Measurements from ENCODE around the gene TBL1Y.
"Not testable (repeated sequence)": the region's sequence is repeated elsewhere in the genome, so short reads cannot be mapped to it uniquely, and the experiment has no call there.

The TBL1Y gene

DNA sequence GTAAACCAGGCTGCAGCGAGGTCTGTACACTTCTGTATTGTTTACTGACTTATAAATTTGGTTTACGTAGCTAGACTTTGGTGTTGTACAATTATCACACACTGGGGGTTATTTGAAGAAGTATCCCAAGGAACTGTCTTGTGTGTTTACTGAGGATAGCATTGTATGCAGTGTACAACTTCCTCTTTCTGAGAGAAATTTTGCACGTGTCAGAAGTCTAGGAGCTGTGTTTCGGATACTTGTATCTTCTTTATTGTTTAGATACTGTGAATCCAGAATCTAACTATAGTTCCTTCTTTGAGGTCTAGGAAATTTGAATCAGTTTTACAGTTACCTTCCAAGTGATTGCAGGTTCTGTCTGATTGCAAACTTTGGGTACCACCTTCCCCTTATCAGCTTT, 64.5 kb downstream of the TBL1Y start:
- no peak for DNase-seq (ENCODE audit: low read depth)

DNA sequence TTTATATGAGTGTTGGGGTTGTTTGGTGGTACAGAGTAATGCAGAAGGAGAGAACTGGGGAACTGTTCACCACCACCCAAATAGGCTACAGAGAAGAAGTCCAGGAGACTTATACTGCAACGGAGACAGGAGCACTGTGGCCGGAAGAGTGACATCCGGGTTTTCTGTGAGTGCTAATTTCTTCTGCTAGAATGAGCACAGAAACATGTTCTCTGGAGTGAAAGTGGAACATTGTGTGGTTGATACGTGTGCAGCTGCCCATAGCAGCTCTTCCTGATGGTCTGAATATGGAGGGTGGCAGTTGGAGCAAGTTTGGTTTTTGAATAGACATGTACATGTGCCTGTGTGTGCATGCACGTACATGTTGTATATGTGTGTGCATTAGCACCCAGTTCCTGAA, 67.3 kb downstream of the TBL1Y start:
- no peak for DNase-seq (ENCODE audit: low read depth)

DNA sequence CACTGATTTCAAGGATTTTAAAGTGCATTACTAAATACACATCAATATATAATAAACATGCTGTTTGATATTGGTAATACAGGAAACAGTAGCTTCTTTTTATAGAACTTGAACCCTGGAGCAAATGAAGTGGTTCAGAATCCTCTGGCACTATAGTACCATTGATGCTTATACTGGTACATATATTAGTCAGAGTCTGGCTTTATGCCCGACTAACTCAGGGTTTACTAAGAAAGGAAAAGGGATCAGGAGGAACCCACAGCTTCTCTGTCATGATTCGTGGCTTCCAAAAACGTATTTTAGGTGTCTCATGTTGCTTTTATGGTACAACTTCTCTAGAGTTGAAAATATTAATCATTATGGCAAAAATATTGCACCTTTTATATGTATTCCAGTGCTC, 72.7 kb downstream of the TBL1Y start:
- DNase-seq (ENCODE audit: low read depth) = no peak

DNA sequence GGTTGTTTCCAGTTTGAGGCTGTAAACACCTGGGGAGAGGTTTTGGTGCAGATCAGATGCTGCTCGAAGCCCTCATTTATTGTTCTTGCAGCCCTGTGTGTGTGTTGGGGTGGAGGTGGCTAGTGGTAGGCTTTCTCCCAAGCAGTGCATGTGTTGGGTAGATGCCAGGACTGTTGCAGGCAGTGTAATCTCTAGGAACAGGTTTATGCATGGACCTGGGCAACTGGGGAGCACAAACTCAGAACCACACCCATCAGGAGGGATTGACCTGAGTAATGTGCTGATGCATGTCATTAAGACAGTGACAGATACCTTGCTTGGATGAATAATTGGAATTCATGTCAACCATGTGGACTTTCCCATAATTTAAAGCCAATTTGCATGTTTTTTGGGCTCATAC, 77.3 kb downstream of the TBL1Y start:
- no peak for DNase-seq (ENCODE audit: low read depth)

DNA sequence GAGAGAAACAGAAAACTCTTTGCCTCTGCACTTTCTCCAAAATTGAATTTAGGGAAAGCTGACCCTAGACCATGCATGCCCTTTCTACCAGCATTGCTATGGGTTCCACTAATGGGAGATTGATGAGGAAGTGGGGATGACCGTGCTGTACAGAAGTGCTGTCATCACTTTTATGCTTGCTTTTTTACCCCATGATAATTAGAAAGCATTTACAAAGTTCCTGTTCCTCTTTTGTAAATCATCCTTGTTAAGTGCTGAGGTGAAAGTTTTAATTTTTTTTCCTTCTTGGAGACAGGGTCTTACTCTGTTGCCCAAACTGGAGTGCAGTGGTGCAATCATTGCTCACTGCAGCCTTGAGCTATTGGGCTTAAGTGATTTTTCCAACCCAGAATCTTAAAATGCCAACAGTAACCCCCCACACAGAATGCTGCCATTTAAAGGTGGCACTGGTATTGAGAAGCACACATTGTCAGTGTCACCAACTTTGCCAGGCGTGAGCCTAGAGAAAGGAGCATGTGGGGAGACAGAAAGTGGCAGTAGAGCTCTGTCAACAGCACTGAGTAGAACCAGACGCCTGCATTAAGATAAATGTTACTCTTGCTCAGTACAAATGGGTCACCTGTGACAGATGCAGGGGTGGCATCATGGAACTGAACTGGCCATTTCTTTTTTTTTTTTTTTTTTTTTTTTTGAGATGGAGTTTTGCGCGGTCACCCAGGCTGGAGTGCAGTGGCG, 79.6 kb downstream of the TBL1Y start:
- DNase-seq (ENCODE audit: low read depth) = no peak

DNA sequence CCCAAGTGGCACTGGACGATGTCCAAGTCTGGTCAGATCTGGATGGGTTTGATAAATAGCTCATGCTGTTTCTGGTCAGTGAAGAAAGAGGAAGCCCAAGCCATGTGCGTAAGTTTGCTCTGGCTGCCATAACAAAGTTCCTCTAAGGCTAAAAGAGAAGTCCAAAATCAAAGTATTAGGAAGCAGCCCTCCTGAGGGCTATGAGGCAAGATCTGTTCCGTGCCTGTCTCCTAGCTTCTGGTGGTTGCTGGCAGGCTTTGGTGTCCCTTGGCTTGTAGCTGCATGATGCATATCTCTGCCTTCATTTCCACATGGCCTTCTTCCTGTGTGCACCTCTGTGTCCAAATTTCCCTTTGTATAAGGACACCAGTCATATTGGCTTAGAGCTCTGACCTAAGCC, 81.5 kb downstream of the TBL1Y start:
- DNase-seq (ENCODE audit: low read depth) = no peak

DNA sequence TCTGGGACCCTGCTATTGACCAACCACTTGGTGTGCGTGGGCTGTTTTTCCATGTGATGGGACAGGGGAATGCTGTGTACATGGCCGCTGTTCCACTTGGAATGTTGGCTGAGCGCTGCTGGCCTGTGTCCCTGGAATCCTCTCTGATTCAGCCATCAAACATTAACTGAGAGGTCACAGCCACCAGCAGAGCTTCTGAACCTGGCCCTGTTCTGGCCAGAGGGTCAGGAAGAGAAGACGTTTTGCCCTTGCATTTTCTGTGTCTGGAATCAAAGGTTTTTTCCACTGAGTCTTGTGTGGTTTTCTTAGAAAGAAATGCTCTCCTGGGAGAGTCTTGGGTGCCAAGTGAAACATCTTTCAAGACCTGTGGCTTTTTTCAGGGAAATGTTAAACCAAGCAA, 85.5 kb downstream of the TBL1Y start:
- no peak for DNase-seq (ENCODE audit: low read depth)

DNA sequence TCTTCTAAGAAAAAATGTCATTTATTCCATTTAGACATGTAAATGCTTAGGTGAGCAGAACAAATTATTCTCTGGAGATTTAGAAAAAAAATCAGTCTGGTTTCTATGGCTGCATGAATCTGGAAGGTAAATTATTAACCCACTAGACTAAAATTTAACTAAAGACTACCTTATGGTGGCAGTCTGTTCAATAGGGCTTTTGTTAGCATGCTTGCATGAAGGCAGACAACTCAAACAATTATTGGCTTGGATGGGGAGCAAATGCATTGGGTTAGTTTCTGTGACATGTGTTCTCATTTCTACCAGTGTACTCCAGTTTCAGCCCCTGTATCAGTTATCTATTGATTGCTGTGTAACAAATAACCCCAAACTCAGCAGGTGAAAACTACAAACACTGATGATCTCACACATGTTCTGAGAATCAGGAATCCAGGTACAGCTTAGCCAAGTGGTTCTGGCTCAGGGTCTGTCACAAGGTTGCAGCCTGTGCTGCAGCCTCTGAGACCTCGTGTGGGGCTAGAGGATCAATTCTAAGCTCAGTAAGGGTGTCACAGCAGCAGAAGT, 87.1 kb downstream of the TBL1Y start:
- no peak for DNase-seq (ENCODE audit: low read depth)

DNA sequence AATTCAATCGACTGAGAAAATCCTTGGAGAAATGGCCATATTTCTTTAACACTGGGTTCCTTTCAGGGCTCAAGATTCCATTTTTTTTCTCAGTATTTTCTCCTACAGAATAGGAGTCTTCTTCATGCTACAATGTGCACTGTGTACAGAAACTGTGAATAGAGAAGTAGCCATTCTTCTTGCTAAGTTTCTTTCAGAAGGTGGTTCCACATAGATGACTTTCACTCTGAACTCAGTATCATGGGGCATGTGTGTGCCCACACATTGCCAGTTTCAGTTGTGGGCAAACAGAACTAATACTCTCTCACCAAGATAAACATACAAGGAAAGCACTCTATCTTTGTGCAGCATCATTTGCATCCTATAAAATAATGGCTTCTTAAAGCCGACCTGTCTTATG, 89.4 kb downstream of the TBL1Y start:
- no peak for DNase-seq (ENCODE audit: low read depth)

DNA sequence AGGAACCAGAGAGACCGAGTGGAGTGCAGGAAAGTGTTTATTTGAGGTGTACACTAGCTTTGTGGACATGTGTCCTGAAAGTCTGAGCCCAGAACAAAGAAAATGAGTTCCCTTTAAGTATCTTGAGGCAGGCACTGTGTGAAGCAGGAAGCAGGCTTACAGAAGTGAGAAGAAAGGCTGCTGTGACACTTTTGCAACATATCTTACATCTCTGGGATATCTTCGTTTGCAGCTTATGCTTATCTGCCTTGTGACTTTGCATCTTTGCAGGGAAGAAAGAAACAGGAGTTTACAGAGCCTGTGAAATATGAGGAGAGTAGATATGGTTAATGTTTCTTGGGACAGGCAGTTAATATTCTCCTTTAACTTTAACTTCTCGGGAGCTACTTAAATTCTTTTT, 92.1 kb downstream of the TBL1Y start:
- no peak for DNase-seq (ENCODE audit: low read depth)

DNA sequence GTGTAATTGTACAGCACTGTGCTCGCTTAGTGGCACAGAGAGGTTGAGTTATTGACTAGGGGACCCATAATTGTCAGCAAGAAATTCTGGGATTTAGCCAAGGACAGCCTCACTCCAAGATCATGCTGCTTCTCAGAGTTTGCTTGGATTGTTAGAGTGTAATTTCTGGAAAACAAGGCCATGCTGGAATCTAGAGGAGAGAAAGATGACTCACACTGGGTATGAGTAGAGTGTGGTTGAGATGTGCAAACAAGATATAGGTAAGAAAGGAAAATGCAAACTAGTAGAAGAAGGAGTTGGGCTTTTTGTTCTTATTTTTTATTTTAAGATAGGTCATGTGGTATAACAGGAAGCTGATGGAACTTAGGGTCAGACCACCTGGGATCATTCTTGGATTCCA, 97.4 kb downstream of the TBL1Y start:
- DNase-seq (ENCODE audit: low read depth) = no peak

DNA sequence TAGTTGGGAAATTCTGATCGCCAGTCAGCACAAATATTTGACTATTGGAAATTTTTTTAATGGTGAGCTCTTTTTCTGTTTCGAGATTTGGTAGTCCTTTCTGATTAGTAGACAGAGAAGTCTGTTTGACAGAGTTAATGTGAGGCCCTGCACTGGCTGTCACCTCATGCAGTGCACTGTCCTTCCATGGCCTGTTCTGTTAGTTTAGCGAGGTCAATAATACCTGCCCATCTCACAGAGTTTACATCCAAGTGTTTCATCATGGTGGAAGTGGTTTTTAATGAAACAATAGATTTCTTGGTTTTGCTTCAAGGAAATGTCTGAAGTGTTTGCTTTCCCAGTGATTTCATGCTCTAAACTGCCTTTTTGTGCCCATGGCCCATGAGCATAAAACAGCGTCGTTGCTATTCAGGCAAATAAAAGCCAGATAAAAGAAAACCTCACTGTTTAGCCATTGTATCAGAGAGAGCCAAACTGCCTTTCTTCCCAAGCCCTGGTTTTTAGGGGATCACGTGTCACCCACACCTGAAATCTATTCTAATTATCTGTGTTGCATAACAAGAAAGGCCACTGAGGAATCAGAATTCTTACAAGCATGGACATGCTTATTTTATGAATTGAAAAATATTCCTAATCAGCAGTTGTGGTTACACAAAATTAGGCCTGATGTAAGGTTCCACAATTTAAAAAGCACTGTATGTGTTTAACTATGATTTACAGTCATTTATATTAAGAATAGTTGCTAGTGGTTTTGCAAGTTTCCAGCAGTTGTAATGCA, 98.3 kb downstream of the TBL1Y start:
- no peak for DNase-seq (ENCODE audit: low read depth)

DNA sequence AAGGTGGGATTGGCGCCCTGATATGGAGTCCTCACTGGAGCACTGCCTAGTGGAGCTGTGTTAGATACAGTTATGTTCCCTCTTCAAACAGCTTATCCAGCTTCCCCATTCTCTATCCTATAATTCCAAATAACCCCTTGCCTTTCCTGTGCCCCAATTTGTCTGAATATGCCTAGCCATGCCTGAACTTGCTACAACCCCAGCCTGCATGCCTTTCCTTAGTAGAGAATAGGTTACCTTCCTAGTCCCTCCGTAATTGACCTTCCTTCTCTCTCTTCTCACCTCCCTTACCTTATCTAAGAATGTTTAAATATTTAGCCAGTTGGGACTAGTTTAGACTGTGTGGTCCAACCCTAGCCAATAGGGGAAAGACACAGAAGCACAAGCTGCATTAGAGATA, 102.6 kb downstream of the TBL1Y start:
- DNase-seq (ENCODE audit: low read depth) = no peak

DNA sequence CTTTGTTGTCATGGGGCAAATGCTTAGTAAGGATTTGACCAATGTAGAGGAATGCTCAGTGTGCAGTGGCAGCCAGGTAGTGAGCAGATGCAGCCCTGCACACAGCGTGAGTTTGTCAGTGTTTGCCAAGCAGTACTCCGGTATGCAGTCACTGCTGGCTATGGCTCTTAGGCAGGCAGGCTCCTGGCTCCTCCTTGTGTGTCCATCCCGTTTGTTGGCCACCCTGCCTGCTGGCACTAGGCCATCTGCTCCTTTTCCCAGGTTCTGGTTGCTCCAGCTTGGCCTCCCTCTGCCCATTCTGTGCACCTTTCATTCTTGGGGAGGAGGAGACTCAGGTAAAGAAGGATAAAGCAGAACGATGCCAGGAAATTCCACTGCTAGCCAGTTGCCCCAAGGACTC, 106.0 kb downstream of the TBL1Y start:
- no peak for DNase-seq (ENCODE audit: low read depth)

DNA sequence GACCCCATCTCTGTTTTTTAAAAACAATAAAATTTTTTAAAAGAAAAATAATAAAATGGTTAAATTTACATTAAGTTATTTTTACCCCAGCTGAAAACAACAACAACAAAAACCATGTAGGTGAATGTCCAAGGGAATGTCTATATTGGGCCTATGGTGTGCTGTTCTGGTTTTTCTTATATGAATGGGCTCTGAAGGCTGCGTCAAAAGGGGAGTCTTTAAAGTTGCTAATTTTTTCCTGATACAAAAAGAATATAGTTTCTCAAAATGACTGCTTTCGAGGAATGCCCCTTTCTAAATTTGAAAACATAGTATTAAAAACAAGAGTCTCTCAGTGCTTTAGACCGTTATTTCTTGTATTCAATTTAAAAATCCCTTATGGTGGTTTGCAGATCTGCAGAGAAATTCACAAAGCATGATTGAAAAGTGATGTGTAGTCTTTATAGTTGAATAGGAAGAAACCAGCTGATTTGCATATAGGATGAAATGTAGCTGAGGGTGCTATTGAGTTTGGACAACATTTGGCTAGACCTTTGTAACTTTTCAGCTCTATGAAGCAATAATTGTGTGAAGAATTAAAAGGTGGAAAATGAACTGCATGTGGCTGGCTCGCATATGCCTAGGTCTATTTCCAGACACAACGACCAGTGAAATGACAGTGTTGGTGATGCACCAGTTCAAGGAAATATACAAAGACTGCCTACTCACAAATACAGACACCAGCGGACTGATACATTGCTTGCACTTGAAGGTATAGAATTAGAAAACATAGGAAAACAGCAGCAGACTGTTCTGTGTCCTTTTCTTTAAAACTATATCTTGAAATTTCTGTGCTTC, 107.0 kb downstream of the TBL1Y start:
- no peak for DNase-seq (ENCODE audit: low read depth)

DNA sequence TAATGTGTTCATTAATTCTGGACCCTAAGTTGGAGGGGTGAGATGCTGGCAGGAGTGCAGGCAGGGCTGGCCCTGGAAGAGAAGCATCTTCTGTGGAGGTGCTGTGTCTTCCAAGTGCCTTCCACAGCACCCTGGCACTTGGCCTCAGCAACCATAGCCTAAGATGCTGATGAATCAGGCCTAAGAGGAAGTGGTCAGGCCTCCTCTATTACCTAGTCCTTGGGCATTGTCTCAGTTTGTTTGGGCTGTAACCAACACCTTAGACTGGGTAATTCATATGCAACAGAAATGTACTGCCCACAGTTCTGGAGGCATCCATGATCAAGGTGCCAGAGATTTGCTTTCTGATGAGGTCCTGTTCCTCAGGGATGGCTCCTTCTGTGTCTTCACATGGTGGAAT, 128.5 kb downstream of the TBL1Y start:
- DNase-seq (ENCODE audit: low read depth) = no peak

DNA sequence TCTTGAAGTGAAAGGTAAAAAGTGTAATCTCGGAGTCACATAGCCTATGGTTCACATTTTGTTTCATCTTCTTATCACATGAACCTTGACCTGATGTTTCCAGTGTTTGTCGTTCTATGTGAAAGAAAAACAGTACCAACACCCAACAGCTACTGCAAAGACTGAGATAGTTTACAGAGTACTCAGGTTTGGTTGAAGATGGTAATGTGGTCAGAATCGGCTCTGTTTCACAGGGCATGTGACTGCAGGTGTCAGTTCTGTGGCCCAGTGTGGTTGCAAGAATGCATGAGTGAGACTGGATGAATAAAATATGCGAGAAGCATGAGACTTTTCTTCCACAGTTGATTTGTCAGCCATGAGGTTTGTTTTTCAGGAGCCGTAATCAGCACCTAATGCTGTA, 130.2 kb downstream of the TBL1Y start:
- no peak for DNase-seq (ENCODE audit: low read depth)

DNA sequence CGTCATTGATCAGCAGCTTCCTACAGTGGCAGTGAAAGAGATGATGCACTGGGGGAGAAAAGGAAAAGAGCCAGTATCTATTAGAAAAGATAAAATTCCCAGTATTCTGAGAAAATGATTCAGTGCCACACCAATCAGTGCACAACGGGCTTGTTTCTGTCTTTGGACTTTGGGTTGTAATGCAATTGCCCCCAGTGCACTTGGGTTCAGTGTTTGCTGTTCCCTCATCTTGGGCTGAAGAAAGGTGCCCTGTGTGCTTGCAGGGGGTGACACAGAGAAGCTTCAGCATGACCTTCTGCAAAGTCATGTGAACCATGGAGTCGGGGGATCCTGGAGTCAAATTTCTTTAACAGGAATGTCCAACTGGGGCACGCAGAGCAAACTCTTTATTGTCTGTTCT, 131.5 kb downstream of the TBL1Y start:
- DNase-seq (ENCODE audit: low read depth) = no peak

DNA sequence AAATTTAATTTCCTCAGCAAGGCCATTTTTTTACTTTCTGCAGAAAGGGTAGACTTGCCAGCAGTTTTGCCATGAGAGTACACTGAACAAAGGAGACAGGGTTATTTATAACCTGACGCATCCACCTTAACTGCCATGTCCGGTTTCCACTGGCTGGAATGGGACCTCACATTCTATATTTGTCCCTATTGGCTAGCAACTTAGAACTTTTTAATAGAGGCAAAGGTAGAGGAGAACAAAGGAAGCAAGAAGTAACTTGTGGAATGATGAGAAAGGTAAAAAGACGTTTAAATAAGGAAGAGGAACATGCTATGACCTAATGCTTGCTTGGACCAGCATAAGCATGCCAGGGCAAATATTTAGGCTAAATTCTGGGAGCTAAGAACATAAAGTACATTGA, 142.0 kb downstream of the TBL1Y start:
- DNase-seq (ENCODE audit: low read depth) = not testable (repeated sequence)

DNA sequence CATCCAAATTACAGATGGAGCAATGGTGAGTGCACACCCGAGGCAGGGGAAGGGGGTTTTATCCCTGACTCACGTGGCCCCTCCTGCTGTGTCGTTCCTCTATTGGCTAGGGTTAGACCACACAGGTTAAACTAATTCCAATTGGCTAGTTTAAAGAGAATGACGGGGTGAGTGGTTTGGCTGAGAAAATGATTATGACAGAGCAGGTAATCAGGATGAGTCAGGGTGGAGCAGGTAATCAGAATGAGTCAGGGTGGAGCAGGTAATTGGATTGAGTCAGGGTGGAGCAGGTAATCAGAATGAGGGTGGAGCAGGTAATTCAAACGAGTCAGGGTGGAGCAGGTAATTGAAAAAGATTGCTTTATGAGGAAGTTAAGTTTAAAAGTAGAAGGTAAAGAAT, 146.4 kb downstream of the TBL1Y start:
- DNase-seq (ENCODE audit: low read depth) = no peak

DNA sequence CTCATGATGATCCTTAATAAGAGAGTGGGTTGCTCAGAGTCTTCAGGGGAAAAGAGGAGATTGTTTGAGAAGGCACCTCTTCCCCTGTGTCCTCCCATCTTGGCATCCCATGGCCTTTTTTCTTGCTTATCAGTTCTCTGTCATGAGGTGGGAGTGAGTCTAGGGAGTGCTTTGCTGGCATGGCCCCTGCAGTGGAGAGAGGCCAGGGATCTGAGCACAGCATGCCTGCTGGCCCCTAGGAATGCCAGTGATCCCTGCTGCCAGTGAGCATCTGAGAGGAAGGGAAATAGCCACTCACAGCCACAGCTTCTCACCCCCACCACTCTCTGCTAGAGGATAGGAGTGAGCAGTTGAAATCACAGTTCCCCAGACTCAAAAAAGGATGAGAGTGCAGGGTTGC, 168.2 kb downstream of the TBL1Y start:
- no peak for DNase-seq (ENCODE audit: low read depth)

DNA sequence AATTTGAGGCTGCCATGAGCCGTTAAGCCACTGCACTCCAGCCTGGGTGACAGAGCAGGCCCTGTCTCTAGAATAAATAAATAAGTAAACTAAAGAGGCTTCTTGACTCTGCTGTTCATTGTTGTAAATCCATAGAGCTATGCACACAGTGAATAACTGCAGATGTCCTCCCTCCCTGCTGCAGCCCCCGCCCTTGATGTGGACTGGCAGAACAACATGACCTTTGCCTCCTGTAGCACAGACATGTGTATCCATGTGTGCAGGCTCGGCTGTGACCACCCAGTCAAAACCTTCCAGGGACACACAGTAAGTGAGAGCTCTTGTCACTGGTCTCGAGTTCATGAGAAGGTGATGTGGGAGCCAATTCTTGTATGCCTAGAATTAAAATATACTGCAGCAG, 170.1 kb downstream of the TBL1Y start:
- not testable (repeated sequence) for DNase-seq (ENCODE audit: low read depth)

DNA sequence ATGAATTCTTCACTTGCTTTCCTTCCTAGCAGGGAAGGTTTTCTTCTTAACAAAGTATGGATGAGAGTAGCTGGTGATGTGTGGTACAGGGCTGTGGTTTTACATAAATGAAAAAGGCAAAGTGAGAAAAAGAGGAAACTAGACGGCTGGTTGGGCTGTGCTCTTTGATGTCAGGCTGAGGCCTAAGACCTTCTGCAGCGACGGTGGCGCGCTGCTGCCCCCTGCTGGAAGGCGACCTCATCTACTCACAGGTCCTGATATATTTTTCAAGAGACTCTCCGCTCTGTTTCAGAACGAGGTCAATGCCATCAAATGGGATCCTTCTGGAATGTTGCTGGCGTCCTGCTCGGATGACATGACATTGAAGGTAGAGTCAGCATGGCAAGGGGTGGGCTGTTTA, 175.1 kb downstream of the TBL1Y start:
- DNase-seq (ENCODE audit: low read depth) = peak; percentile 50
